GM21723 (cell line): Measurements from ENCODE around the gene PHEX.

ENCODE experiments used
- ATAC-seq: cut with Tn5 transposase; IDR thresholded peaks from one replicate; pipeline ENCODE4 v1.9.1; 2021; ENCODE audit warnings: mild to moderate bottlenecking, moderate library complexity; ENCODE audit not compliant: unreplicated experiment

The PHEX gene

DNA sequence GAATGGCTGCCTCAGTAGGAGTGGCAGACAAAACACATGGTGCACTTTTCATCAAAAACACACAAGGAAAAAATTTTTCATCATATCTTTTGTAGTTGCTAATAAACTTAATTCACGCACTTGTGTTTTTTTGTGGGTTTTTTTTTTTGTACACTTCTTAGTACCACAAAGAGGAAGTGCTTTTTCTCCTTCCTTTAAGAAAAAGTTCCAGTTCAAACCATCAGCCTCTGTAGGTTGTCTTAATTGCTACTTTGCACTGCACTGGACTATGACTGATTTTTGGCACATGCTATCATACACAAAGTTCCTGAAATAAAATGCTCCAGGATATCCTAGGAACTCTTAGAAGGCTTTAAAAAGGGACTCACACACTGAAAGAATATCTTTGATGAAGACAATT lies at the start of gene PHEX:
PHEX (plus strand) TSS at position 242 of the 400 bp plus-strand sequence. CDS start 681 bp downstream, outside the sequence.
- no peak for ATAC-seq

GRCh38 chrX:21985332-21985777 lies 46.8 kb upstream of the PHEX start:
- peak; percentile 93 for ATAC-seq

- ATAC-seq: no peak
Observed at GRCh38 chrX:21986596-21986995, 45.5 kb upstream of the PHEX start.

- peak; percentile 35 for ATAC-seq
Observed at GRCh38 chrX:21989384-21989783, 42.7 kb upstream of the PHEX start.

DNA sequence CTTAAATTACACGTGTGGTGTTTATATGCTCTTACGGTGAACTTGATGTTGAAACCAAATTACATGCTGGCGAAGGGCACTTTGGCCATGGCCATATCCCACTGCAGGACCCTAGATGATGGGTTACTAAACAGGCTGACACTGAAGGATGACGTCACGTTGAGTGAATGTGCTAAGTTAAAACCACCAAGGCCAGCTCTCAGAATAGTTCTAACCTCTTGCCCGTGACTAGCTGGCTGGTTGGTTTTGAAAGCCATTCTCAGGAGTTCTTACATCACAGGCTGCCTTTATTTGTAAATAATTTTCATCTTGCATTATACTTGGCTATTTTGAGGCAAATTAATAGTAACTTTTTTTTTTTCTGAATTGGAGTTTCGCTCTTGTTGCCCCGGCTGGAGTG lies 41.3 kb upstream of the PHEX start:
- ATAC-seq: no peak

- no peak for ATAC-seq
Observed at GRCh38 chrX:21991504-21991903, 40.6 kb upstream of the PHEX start.

GRCh38 chrX:21993265-21993664 lies 38.9 kb upstream of the PHEX start:
- peak; percentile 79 for ATAC-seq

DNA sequence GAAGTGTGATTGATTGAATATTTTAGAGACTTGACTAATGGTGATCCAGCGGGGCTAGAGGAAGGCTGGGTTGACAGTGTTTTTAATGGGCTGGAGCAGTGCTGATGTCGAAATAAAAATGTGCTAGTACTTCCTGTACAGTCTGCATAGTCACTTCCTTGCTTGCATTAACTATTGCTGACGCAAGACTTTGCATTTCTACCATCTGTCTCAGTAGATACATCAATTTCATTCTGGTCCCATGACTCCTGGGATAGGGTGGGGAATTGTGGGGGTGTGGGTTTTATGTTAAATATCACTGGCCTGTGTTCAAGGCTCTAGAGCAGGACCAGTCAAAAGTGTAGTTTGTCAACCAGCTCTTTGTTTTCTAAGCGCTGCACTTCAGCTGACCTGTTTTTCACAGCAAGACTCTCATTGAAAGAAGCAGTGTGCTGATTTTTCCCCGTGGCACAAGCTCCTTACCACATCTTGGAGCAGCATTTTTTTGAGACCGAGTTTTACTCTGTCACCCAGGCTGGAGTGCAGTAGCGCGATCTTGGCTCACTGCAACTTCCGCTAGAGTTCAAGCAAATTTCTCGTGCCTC lies 35.2 kb upstream of the PHEX start:
- ATAC-seq: no peak

DNA sequence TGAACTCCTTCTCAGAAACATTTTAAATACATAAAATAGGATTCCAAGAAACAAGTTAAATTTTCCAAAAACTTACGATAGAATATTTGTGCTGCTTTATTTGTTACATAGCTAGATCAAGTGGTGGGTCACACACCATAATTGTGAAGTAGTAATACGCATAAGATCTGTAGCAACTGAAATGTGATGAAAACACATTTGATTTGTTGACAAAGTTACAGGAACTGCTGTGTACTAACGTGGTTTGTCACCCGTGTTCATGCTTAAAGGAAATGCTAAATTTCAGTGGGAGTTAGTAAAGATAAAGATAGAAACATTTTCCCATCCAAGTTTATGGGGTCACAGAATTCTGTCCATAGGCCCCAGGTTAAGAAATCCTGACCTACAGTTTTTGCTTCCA lies 34.1 kb upstream of the PHEX start:
- no peak for ATAC-seq

DNA sequence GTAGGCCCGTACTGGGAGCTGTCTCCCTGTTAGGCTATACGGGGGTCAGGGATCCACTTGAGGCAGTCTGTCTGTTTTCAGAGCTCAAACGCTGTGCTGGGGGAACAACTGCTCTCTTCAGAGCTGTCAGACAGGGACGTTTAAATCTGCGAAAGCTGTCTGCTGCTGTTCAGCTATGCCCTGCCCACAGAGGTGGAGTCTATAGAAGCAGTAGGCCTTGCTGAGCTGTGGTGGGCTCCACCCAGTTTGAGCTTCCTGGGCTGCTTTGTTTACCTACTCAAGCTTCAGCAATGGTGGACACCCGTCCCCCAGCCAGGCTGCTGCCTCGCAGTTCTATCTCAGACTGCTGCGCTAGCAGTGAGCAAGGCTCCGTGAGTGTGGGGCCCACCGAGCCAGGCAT lies 27.3 kb upstream of the PHEX start:
- no peak for ATAC-seq

DNA sequence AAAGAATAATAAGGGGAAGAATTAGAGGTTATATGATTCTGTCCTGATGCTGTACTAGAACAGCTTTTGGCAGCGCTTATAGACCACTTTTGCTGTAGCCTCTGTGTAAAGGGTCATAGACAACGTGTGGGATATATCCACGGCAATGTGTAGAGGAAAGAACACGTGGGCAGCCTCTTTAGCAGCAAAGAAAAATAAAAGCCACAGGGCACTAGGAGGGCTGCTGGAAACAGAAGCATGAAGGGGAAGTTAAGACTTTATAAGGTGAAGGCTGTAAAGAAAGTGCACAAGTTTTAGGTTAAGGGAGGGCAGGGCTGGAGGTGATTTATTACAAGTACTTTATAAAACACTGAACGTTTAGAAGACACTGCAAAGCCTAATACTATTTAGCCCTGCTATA lies 20.1 kb upstream of the PHEX start:
- ATAC-seq: no peak

- ATAC-seq: no peak
Observed at GRCh38 chrX:22012931-22013330, 19.2 kb upstream of the PHEX start.

- ATAC-seq: no peak
Observed at GRCh38 chrX:22015139-22015750, 16.9 kb upstream of the PHEX start.

GRCh38 chrX:22021751-22022324 lies 10.3 kb upstream of the PHEX start:
- ATAC-seq: no peak

DNA sequence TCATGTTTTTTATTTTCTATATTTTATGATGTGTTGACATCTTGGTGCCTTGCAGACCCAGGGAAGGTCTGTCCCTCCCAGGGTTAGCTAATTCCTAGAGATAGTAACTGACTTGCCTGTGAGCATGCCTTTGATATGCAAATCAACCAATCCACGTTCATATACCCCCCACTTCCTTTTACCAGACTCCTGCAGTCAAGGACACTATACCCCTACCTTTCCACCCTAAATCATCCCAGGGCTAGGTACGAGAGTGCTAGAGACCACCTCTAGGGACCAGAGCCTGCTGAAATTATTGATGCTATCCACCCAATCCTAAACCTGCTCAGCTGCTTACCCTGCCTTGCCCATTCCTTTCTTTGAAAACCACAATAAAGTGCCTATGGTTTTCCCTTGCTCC lies 7.5 kb upstream of the PHEX start:
- ATAC-seq: no peak

DNA sequence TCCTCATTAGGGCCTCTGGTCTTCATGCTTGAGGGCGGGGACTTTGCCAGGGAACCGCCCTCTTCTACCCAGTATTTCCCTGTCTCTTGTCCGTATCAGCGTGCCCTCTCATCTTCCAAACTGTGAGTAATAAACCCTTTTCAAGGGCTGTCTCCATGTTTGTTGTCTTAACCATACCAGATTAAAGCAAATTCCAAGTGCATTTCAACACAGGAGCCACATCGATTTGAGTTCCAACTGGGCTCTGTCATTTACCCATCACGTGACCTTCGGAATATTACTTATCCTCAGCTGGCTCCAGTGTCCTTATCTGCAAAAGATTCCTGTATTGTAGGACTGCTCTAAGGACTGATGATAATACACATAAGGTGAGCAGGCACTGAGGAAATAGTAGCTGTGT lies 6.4 kb upstream of the PHEX start:
- ATAC-seq: no peak

- ATAC-seq: no peak
Observed at GRCh38 chrX:22026731-22027130, 5.4 kb upstream of the PHEX start.

- ATAC-seq: no peak
Observed at GRCh38 chrX:22032506-22032905, 381 bp downstream of the PHEX start.

GRCh38 chrX:22033818-22034217 lies 1.7 kb downstream of the PHEX start:
- no peak for ATAC-seq

DNA sequence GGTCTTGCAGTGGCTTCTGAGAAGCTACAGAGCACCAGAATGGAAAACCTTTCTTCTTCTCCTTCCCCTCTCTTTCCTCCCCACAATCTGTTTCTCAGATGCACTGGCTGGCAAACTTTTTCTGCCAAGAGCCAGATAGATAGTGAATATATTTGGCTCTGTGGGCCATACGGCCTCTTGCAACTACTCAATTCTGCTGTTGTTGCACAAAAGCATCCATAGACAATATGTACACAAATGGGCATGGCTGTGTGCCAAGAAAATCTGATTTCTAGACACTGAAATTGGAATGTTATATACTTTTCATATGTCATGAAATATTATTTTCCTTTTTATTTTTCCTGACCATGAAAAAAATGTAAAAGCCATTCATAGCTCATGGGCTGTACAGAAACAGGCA lies 3.1 kb downstream of the PHEX start:
- no peak for ATAC-seq

GRCh38 chrX:22037225-22037624 lies 5.1 kb downstream of the PHEX start:
- ATAC-seq: no peak

DNA sequence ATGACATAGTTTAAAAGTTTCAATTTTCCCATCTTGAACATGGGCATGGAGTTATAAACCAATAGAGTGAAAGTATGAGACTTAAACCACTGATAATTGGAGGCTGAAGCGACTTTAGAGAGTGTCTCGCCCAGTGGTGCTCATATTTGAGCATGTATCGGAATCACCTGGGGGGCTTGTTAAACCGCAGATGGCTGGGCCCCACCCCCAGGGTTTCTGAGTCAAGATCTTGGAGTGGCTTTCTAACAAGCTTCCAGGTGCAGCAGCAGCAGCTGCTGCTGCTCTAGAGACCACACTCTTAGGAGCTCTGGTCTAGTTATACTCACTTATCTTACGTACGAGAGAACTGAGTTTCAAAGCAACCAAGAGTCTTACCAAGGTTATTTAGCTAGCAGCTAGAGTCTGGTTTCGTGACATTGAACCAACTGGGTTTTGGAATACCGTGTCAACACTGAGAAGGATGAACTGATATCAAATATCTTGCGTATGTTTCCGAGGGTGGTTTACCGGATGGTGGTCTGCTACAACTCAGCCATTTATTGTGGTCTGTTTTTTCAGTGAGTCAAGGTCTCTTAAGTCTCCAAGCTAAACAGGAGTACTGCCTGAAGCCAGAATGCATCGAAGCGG lies 5.9 kb downstream of the PHEX start:
- ATAC-seq: no peak
